Measurements from ENCODE around the gene RNF2. TPM values are rescaled to one million over a fixed set of nuclear protein-coding genes. Genes with fewer than 3 reads are reported as not detected.

The RNF2 gene
- polyA plus RNA-seq, 1 donor from 2014 or later, result 49.2 TPM

DNA sequence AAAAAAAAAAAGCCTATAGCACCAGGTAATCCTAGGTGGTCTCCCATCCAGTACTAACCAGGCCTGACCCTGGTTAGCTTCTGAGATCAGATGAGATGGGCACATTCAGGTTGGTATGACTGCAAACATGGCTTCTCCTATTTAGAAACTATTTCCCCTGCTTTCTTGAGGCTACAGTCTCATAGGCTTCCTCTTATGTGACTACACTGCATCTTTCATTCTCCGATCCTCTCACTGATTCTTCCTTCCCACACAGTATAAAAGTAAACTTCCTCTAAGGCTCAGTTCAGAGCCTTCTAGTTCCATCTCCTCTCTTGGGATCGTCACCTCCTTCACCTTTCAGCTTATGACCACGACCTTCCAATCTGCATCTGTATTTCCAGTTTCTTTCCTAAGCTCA lies 30.4 kb upstream of the RNF2 start:
- Histone ChIP-seq H3K4me2 (ENCODE audit: low read length) (no peak overlapping the region), H3F3A (ENCODE audit: insufficient read depth, low read length, poor library complexity, severe bottlenecking) (no peaks in the 10 kb centered on the region), H2AFZ (ENCODE audit: low read depth, low read length) (no peak overlapping the region), H3K79me2 (replicated peaks; ENCODE audit: insufficient read depth, low read length) (no peaks in the 10 kb centered on the region), H3K4me3 (ENCODE audit: low read length) (no peak overlapping the region), H3K9me3 (ENCODE audit: low read length) (no peaks in the 10 kb centered on the region), H3K36me3 (ENCODE audit: insufficient read depth, low read length) (no peaks in the 10 kb centered on the region), H3K27me3 (ENCODE audit: insufficient read depth, low read depth, low read length) (peaks cover 13% of the 10 kb centered on the region), H4K20me1 (ENCODE audit: insufficient read depth) (no peaks in the 10 kb centered on the region), H3K9ac (ENCODE audit: low read length) (no peak overlapping the region), H3K27ac (ENCODE audit: low read length) (no peak overlapping the region), H3K9me2 (ENCODE audit: insufficient read depth, low read length) (no peaks in the 10 kb centered on the region)
- TF ChIP-seq EZH2 (IDR thresholded peaks at IDR 0.05; ENCODE audit: borderline replicate concordance, insufficient read depth, low read length, poor library complexity, severe bottlenecking), result no peak
- TF ChIP-seq, protein P1, sequence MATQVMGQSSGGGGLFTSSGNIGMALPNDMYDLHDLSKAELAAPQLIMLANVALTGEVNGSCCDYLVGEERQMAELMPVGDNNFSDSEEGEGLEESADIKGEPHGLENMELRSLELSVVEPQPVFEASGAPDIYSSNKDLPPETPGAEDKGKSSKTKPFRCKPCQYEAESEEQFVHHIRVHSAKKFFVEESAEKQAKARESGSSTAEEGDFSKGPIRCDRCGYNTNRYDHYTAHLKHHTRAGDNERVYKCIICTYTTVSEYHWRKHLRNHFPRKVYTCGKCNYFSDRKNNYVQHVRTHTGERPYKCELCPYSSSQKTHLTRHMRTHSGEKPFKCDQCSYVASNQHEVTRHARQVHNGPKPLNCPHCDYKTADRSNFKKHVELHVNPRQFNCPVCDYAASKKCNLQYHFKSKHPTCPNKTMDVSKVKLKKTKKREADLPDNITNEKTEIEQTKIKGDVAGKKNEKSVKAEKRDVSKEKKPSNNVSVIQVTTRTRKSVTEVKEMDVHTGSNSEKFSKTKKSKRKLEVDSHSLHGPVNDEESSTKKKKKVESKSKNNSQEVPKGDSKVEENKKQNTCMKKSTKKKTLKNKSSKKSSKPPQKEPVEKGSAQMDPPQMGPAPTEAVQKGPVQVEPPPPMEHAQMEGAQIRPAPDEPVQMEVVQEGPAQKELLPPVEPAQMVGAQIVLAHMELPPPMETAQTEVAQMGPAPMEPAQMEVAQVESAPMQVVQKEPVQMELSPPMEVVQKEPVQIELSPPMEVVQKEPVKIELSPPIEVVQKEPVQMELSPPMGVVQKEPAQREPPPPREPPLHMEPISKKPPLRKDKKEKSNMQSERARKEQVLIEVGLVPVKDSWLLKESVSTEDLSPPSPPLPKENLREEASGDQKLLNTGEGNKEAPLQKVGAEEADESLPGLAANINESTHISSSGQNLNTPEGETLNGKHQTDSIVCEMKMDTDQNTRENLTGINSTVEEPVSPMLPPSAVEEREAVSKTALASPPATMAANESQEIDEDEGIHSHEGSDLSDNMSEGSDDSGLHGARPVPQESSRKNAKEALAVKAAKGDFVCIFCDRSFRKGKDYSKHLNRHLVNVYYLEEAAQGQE (IDR thresholded peaks at IDR 0.05; ENCODE audit: borderline replicate concordance), result no peak
- TF ChIP-seq, protein P2, sequence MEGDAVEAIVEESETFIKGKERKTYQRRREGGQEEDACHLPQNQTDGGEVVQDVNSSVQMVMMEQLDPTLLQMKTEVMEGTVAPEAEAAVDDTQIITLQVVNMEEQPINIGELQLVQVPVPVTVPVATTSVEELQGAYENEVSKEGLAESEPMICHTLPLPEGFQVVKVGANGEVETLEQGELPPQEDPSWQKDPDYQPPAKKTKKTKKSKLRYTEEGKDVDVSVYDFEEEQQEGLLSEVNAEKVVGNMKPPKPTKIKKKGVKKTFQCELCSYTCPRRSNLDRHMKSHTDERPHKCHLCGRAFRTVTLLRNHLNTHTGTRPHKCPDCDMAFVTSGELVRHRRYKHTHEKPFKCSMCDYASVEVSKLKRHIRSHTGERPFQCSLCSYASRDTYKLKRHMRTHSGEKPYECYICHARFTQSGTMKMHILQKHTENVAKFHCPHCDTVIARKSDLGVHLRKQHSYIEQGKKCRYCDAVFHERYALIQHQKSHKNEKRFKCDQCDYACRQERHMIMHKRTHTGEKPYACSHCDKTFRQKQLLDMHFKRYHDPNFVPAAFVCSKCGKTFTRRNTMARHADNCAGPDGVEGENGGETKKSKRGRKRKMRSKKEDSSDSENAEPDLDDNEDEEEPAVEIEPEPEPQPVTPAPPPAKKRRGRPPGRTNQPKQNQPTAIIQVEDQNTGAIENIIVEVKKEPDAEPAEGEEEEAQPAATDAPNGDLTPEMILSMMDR (IDR thresholded peaks at IDR 0.05; ENCODE audit: poor library complexity, severe bottlenecking), result no peak
- TF ChIP-seq EP300 (conservative IDR thresholded peaks at IDR 0.05; ENCODE audit: poor library complexity, severe bottlenecking), result no peak
- no peak for TF ChIP-seq RAD21 (conservative IDR thresholded peaks at IDR 0.05)
- no peak for TF ChIP-seq MXI1 (conservative IDR thresholded peaks at IDR 0.05; ENCODE audit: poor library complexity, severe bottlenecking)
- no peak for TF ChIP-seq TAF1 (IDR thresholded peaks at IDR 0.05; ENCODE audit: low read depth)
- TF ChIP-seq POLR2AphosphoS5 (IDR thresholded peaks at IDR 0.05), result no peak
- no peak for TF ChIP-seq SMC3 (conservative IDR thresholded peaks at IDR 0.05; ENCODE audit: poor library complexity)

DNA sequence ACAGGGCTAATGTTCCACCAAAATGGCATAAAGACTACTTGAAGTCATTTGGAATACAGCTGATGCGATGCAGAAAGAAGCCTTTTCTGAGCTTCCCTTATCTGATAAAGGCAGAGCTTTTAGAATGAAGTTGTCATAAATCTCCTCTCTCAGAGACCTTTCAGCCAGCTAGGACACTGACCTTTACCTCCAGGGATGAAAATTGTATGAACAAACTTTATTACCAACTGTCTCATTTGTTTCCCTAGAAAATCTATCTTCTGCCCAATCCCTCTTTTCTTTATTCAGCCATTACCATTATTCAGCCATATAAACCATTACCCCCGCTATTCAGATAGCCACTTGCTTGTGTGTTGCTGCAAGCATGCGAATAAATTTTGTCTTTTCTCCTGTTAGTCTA lies 29.7 kb upstream of the RNF2 start:
- H3K4me3 ChIP-seq (ENCODE audit: low read length), result no peak overlapping the region
- H3K9me3 ChIP-seq (ENCODE audit: low read length), result no peaks in the 10 kb centered on the region
- H4K20me1 ChIP-seq (ENCODE audit: insufficient read depth), result no peaks in the 10 kb centered on the region
- H3K36me3 ChIP-seq (ENCODE audit: insufficient read depth, low read length), result no peaks in the 10 kb centered on the region
- H3K9me2 ChIP-seq (ENCODE audit: insufficient read depth, low read length), result no peaks in the 10 kb centered on the region
- no peak overlapping the region for H3K4me2 ChIP-seq (ENCODE audit: low read length)
- no peaks in the 10 kb centered on the region for H3F3A ChIP-seq (ENCODE audit: insufficient read depth, low read length, poor library complexity, severe bottlenecking)
- H3K27me3 ChIP-seq (ENCODE audit: insufficient read depth, low read depth, low read length), result peaks cover 13% of the 10 kb centered on the region
- no peaks in the 10 kb centered on the region for H3K79me2 ChIP-seq (replicated peaks; ENCODE audit: insufficient read depth, low read length)
- TF ChIP-seq, protein P1 (IDR thresholded peaks at IDR 0.05; ENCODE audit: borderline replicate concordance), result no peak
- TF ChIP-seq POLR2AphosphoS5 (IDR thresholded peaks at IDR 0.05) (no peak), EZH2 (IDR thresholded peaks at IDR 0.05; ENCODE audit: borderline replicate concordance, insufficient read depth, low read length, poor library complexity, severe bottlenecking) (no peak), RAD21 (conservative IDR thresholded peaks at IDR 0.05) (no peak), EP300 (conservative IDR thresholded peaks at IDR 0.05; ENCODE audit: poor library complexity, severe bottlenecking) (no peak), SMC3 (conservative IDR thresholded peaks at IDR 0.05; ENCODE audit: poor library complexity) (no peak), TAF1 (IDR thresholded peaks at IDR 0.05; ENCODE audit: low read depth) (no peak), MXI1 (conservative IDR thresholded peaks at IDR 0.05; ENCODE audit: poor library complexity, severe bottlenecking) (no peak)
- TF ChIP-seq, protein P2 (IDR thresholded peaks at IDR 0.05; ENCODE audit: poor library complexity, severe bottlenecking), result no peak
- H2AFZ ChIP-seq (ENCODE audit: low read depth, low read length), result no peak overlapping the region
- H3K27ac ChIP-seq (ENCODE audit: low read length), result no peak overlapping the region
- no peak overlapping the region for H3K9ac ChIP-seq (ENCODE audit: low read length)
